Measurements from ENCODE around the gene TRMT1.
"Not testable (repeated sequence)": the region's sequence is repeated elsewhere in the genome, so short reads cannot be mapped to it uniquely, and the experiment has no call there.

Gene TRMT1

DNA sequence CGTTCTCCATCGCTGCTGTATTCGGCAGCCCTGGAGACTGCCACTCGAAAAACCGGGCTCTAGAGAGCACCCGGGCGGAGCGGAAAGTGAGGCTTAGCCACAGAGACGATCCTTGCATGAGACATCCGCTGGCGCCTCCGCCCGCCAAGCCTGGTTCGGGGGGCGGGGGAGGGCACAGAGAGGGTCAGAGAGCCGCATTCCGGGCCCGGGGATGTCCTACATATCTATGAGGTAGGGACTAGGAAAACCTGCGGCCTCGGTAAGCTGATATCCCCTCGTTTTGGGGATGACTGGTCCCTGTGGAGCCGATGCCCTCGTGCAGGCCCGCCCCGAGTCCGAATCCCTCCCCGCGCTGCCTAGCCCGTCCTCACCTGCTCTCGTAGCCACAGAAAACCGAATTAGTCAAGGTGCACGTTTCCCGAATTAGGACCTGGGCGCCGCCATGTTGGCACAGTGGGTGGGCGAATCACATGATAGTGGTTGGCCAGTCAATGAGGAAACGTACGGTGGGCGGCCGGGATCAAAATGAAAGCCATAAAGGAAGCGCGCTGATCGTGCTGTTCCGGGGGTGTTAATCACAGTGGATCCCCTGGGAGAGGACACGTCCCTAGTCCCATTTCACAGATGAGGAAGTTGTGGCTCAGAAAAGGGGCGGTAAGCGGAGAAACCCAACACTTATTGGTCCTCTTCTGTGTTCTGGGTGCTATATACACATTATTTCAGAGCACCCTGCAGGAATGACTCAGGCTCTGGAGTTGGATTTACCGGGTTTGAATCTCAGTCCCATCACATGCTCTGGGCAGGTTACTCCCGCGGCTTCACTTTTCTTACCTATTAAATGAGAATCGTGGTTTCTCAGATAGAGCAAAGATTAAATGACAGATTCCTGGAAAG is at the start of gene TRMT1:
TSS of gene TRMT1 (minus strand) at position 459 of the 894 bp plus-strand sequence. CDS start at position 118, 341 bp downstream.
- DNase-seq (ENCODE audit: low read depth), result peak; percentile 91

GRCh38 chr19:13166151-13166550 is 49.6 kb upstream of the TRMT1 start:
- not testable (repeated sequence) for DNase-seq (ENCODE audit: low read depth)

GRCh38 chr19:13165162-13165997 is 48.8 kb upstream of the TRMT1 start:
- DNase-seq (ENCODE audit: low read depth), result no peak

GRCh38 chr19:13164343-13165161 is 48.0 kb upstream of the TRMT1 start:
- peak; percentile 38 for DNase-seq (ENCODE audit: low read depth)

DNA sequence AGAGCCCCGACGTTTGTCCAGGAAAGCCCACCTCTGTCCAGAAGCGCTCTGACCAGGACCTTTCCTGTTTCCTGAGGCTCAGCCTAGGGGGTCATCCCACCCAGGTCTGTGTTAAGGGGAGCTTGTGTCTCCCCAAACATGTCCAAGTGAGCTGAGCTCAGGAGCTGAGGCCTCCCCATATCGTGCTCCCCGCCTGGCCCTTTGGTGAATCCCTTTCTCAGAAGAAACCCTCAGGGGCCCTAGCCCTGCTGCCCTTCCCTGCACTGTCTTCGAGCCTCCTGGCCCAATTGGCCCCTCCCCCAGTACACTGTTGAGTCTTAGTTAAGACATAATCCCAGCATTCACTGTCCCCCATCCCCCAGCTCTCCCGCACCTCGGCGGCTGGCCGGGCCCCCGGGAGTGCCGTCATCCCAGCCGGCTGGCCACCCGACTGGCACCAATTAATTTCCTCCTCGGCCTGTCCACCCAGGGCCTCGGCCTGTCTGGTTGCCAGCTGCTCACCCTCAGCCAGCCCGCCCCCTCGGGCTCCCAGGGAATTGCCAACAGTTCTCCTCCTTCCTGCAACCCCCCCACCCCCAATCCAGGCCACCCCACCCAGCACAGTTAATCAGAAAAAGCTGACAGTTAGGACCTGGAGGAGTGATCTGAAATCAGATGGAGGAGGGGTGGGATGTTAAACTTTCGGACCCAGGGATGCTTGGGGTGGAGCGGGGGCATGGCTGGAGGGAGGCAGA is 47.2 kb upstream of the TRMT1 start:
- peak; percentile 94 for DNase-seq (ENCODE audit: low read depth)

DNA sequence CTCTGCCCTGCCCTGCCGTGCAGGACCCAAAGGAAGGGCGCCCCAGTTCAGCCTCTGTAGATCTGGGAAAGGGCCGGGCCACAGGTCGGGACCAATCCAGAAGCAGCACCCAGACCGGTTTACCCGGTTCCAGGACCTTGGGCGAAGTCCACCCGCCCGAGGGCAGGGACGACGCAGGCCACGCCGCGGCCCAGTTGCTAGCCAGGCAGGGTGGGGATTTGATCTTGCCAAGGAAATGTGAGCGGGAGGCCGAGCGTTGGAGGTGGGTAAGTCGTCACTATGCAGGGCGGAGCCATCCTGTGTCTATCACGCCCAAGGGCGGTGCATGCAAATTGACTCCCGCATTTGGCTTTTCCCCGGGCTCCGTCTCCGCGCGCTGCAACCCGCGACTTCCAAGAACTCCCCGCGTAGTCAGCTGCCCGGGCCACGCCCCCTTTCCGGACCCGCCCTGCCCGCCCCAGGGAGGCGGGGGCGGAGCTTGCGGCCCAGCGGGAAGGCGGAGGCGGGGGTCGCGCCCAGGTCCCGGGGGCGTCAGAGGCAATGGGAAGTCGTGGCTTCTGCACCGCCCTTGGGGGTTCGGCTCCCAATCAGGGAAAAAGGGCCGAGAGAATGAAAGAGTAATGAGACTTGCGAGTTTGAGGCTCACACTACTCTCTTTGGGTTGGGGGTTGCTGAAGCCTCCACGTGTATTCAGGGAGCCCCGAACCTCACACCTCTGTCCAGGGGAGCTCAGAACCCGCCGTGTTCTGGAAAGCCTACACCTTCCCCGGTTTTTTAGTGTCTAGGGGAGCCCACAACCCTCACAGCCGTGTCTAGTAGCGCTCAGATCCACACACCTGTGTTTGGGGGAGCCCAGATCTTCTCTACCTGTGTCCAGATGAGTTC is 46.4 kb upstream of the TRMT1 start:
- peak; percentile 97 for DNase-seq (ENCODE audit: low read depth)

DNA sequence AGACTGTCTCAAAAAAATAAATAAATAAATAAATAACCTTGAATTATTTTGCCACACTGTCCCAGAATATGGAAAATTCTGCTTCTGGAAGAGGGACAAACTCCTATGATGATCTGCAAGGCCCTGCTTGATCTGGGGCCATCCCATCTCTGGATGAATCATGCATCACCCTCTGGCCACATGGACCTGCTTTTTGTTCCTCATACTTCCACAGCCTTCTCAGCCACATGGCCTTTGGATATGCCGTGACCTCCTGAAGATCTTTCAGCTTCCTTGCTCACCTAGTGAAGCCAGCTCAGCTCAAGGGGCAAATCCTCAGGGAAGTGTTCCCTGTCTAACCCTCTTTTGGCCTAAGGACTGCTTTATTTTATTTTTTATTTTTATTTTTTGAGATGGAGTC is 44.0 kb upstream of the TRMT1 start:
- DNase-seq (ENCODE audit: low read depth), result peak; percentile 56

DNA sequence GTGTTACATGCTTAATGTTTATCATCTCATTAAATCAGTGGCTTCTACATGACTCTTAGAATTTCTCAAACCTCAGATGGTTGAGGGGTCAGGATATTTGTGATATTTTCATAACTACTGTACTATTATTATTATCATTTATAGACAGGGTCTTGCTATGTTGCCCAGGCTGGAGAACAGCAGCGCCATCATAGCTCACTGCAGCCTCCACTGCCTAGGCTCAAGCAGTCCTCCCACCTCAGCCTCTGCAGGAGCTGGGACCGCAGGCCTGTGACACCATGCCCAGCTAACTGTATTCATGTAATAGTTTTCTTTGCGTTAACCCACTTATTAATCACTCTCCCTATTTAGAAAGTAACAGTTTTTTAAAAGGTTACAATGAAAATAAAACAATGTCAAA is 43.2 kb upstream of the TRMT1 start:
- no peak for DNase-seq (ENCODE audit: low read depth)

GRCh38 chr19:13155472-13156359 is 39.2 kb upstream of the TRMT1 start:
- DNase-seq (ENCODE audit: low read depth), result peak; percentile 85

GRCh38 chr19:13154911-13155471 is 38.5 kb upstream of the TRMT1 start:
- DNase-seq (ENCODE audit: low read depth), result peak; percentile 55

DNA sequence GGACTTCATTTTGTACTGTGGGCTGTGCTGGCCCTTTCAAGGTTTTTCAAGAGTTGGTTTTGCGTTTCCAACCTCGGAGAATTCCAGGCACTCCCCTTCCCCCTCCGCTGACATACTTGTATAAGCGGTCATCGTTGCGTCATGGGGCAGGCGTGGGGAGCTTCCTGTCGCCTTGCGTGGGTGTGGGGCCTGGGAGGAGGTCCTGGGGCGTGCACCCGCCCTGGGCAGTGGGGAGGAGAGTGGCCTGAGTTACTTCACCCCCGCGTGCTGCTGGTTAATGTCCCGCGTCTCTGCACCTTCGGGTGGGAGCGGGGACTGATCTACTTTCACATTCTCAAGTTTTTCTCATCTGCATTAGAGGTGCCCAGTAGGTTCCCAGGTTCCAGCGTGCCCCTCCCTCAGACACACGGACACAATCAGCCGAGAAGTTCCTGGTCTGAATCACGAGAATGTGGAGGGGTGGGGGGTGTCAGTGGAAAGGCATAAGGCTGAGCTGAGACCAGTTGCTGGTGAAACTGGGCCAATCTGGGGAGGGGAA is 37.8 kb upstream of the TRMT1 start:
- DNase-seq (ENCODE audit: low read depth), result peak; percentile 93

GRCh38 chr19:13153569-13154240 is 37.2 kb upstream of the TRMT1 start:
- DNase-seq (ENCODE audit: low read depth), result peak; percentile 40

- peak; percentile 88 for DNase-seq (ENCODE audit: low read depth)
Observed at GRCh38 chr19:13152974-13153568, 36.5 kb upstream of the TRMT1 start.

- no peak for DNase-seq (ENCODE audit: low read depth)
Observed at GRCh38 chr19:13152356-13152973, 35.9 kb upstream of the TRMT1 start.

GRCh38 chr19:13151605-13152355 is 35.2 kb upstream of the TRMT1 start:
- peak; percentile 94 for DNase-seq (ENCODE audit: low read depth)

DNA sequence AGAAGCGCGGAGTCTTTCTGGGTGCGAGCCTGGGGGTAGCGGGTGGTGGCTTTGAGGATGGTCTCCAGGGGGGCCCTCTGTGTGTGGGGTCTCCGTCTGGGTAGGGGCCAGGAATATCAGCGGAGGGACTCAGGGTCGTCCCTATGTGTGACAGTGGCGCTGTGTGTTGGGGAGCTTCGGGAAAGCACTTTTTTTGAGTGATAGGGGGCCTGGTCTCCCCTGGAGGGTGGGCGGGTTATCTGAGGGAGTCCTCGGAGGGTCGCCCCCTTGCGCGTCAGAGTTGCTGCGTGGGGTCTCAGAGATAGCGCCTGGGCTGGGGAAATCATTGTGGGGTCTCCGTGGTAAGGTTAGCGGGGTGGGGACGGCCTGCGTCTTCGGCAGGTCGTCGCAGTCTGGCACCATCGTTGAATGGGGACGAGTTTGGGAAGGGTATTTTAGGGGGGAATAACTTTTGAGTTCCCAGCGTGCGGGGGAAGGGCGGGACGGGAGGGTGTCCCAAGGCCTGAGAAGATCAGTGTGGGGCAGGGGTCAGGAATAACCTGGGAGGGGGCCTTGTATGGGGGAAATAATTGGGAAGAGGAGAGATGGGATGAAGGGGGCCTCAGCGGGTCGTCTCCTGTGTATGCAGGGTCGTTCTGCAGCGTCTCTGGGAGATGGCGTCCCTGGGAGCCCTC is 34.5 kb upstream of the TRMT1 start:
- no peak for DNase-seq (ENCODE audit: low read depth)

Data from amniotic epithelial cell (primary cell).